Measurements from ENCODE around the gene TTC7B.

Gene TTC7B

DNA sequence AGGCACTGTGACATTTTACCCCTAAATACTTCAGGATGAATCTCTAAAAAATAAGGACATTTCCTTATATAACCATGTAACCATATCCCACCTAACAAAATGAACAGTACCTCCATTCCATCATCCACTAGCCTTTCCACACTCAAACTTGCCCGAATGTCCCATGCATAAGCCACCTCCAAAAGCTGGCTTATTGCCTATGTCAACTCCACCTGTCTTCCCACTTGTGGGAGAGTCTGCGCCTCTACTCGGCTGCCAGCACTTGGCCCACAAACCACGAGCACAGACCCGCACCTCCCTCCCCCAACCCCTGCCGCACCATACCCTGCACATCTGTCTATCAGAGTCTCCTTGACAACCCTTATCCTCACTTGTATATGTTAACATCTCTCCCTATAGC lies 253.6 kb downstream of the TTC7B start:
- Mint-ChIP-seq H3K27ac (no peak overlapping the region), H3K36me3 (ENCODE audit: low read depth) (peaks cover 6% of the 10 kb centered on the region), H3K4me1 (peaks cover 10% of the 10 kb centered on the region), H3K4me3 (no peak overlapping the region), H3K27me3 (ENCODE audit: low read depth) (no peaks in the 10 kb centered on the region), H3K9me3 (no peaks in the 10 kb centered on the region)
- TF ChIP-seq, protein P1, sequence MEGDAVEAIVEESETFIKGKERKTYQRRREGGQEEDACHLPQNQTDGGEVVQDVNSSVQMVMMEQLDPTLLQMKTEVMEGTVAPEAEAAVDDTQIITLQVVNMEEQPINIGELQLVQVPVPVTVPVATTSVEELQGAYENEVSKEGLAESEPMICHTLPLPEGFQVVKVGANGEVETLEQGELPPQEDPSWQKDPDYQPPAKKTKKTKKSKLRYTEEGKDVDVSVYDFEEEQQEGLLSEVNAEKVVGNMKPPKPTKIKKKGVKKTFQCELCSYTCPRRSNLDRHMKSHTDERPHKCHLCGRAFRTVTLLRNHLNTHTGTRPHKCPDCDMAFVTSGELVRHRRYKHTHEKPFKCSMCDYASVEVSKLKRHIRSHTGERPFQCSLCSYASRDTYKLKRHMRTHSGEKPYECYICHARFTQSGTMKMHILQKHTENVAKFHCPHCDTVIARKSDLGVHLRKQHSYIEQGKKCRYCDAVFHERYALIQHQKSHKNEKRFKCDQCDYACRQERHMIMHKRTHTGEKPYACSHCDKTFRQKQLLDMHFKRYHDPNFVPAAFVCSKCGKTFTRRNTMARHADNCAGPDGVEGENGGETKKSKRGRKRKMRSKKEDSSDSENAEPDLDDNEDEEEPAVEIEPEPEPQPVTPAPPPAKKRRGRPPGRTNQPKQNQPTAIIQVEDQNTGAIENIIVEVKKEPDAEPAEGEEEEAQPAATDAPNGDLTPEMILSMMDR (IDR thresholded peaks at IDR 0.05; ENCODE audit: unreplicated experiment in 3 of 3), result no peak

DNA sequence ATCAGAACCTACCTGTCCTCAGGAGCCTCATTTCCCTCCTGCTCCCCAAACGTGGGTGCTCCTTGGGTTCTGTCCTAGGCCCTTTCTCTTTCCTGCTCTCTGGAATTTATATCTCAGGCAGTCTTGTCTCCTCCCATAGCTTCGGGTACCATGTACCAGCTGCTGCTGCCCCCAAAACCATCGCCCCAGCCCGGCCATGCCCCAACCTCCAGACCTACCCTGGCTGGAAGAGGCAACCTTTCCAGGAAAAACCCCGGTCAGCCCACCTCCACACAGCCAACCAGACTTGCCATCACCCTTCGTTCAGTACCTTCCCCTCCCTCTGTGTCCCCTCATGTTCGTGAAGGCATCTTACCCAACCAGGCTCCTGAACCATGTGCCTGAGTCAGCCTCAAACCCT lies 254.3 kb downstream of the TTC7B start:
- H3K36me3 Mint-ChIP-seq (ENCODE audit: low read depth), result peaks cover 6% of the 10 kb centered on the region
- peaks cover 2% of the 10 kb centered on the region for H3K27me3 Mint-ChIP-seq (ENCODE audit: low read depth)
- H3K4me3 Mint-ChIP-seq, result no peak overlapping the region
- no peaks in the 10 kb centered on the region for H3K9me3 Mint-ChIP-seq
- H3K27ac Mint-ChIP-seq, result no peak overlapping the region
- H3K4me1 Mint-ChIP-seq, result peaks cover 9% of the 10 kb centered on the region
- TF ChIP-seq, protein P1 (IDR thresholded peaks at IDR 0.05; ENCODE audit: unreplicated experiment in 3 of 3), result no peak

DNA sequence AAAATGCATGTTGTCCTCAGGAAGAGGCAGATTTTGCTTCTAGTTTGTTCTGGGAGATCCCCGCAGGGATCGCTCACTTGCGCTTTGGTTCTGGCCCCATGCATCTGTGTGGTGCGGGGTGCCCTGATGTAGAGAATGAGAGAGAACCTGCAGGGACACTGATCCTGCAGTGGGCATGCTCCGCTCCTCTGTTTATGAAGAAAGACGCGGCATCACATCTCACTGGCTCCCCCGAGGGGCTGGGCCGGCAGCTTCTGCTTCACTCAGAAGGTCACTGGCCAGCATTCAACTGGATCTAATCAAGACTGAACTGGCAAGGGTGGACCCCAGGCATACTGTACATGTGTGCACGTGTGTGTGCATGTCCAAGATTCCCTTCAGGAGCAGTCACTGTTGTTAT lies 255.2 kb downstream of the TTC7B start:
- TF ChIP-seq, protein P1 (IDR thresholded peaks at IDR 0.05; ENCODE audit: unreplicated experiment in 3 of 3), result no peak
- no peak overlapping the region for H3K4me3 Mint-ChIP-seq
- no peaks in the 10 kb centered on the region for H3K9me3 Mint-ChIP-seq
- H3K4me1 Mint-ChIP-seq, result peaks cover 10% of the 10 kb centered on the region
- peaks cover 7% of the 10 kb centered on the region for H3K27me3 Mint-ChIP-seq (ENCODE audit: low read depth)
- H3K27ac Mint-ChIP-seq, result no peak overlapping the region
- peaks cover 6% of the 10 kb centered on the region for H3K36me3 Mint-ChIP-seq (ENCODE audit: low read depth)

DNA sequence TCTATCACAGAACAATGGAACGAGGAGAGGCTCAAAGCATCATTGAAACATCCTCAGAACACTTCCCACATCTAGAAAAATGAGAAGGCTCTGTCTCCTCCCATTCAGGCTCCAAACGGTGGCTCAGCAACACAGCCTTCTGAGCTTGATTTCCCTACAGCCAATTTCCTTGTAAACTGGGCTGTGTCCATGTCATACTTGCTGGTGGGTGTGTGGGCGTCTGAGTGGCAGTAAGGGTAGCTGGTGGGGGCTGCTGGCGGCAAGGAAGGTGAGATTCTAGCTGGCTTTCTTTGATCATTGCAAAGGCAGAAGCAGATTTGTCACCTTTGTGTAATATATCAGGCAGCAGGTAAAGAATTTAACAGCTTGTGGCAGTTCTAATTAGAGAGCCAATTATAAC lies 255.7 kb downstream of the TTC7B start:
- H3K27me3 Mint-ChIP-seq (ENCODE audit: low read depth), result peaks cover 9% of the 10 kb centered on the region
- H3K4me1 Mint-ChIP-seq, result peaks cover 15% of the 10 kb centered on the region
- H3K27ac Mint-ChIP-seq, result no peak overlapping the region
- TF ChIP-seq, protein P1 (IDR thresholded peaks at IDR 0.05; ENCODE audit: unreplicated experiment in 3 of 3), result no peak
- H3K4me3 Mint-ChIP-seq, result no peak overlapping the region
- no peaks in the 10 kb centered on the region for H3K9me3 Mint-ChIP-seq
- H3K36me3 Mint-ChIP-seq (ENCODE audit: low read depth), result peaks cover 6% of the 10 kb centered on the region

DNA sequence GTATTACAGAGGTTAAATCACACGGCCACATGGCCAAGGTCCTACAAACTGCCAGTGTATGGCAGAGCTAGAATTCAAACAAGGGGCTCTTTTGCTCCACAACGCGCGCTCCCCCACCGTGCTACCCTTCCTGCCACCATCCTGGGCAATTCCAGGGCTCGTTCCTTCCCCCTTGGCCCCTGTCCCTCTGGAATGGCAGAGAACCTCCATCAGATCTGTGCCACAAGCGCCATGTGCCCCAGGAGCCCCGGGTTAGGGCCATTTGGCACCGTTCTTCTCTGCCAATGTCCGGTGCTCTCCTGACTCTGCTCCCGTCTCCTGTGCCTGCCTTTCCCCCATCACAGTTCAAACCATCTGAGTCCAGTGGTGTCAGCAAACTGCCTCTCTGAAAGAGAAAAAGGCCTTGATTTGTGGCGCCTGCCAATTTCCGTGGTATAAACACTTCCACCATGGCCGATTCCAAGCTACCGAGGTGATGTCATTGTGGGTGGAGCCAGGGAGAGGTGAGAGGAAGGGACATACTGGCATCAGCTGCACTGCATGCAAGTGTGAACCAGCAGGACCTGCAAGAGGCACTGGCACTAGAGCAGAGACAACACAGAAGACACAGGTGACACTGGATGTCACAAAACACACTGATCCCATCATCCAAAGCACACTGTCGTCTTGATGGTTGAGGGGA lies 256.3 kb downstream of the TTC7B start:
- no peaks in the 10 kb centered on the region for H3K9me3 Mint-ChIP-seq

More for the DNA sequence above, 256.3 kb downstream of the TTC7B start:
- H3K27ac Mint-ChIP-seq, result no peak overlapping the region
- H3K36me3 Mint-ChIP-seq (ENCODE audit: low read depth), result peaks cover 6% of the 10 kb centered on the region
- TF ChIP-seq, protein P1 (IDR thresholded peaks at IDR 0.05; ENCODE audit: unreplicated experiment in 3 of 3), result no peak
- H3K4me1 Mint-ChIP-seq, result peaks cover 18% of the 10 kb centered on the region
- no peak overlapping the region for H3K4me3 Mint-ChIP-seq
- peaks cover 11% of the 10 kb centered on the region for H3K27me3 Mint-ChIP-seq (ENCODE audit: low read depth)

All from nephron (organoid).